Activated naive CD4-positive, alpha-beta T cell treated with anti-CD3 and anti-CD28 coated beads, Interleukin-2, amount 50 U/mL, for 72 hours (primary cell): ENCODE measurements around the gene ADGRD1. TPM values are rescaled to one million over a fixed set of nuclear protein-coding genes. Genes with fewer than 3 reads are reported as not detected.
"Not testable (repeated sequence)": the region's sequence is repeated elsewhere in the genome, so short reads cannot be mapped to it uniquely, and the experiment has no call there.

Experiments
- ATAC-seq, 2 donors: fragments of 150-1000 bp; cut with Tn5 transposase; 2 replicates each; pipeline ENCODE4 v1.10.0; 2021; ENCODE audit warnings: mild to moderate bottlenecking in 2 of 2, moderate library complexity in 2 of 2
- DNase-seq, 2 donors: peaks; one replicate each; pipeline ENCODE4 v3.0.0; 2021 to 2022; ENCODE audit warnings: low spot score in 2 of 2
- H3K27ac Mint-ChIP-seq, 2 donors: one replicate each; pipeline ENCODE4 v1.8.0; 2022; ENCODE audit warnings: mild to moderate bottlenecking in 2 of 2, mixed read lengths in 2 of 2
- H3K36me3 Mint-ChIP-seq, 2 donors: one replicate each; pipeline ENCODE4 v1.8.0; 2022; ENCODE audit warnings: mixed read lengths in 2 of 2
- H3K9me3 Mint-ChIP-seq, 2 donors: one replicate each; pipeline ENCODE4 v1.8.0; 2022; ENCODE audit warnings: mixed read lengths in 2 of 2
- total RNA-seq, 2 donors: library from RNA; stranded (reverse); gene quantifications; one replicate each; pipeline ENCODE4 v1.2.3, GENCODE V29; 2022

ADGRD1 gene
- total RNA-seq, 2 donors from 2014 or later, result 0.70 TPM; not detected in 1

DNA sequence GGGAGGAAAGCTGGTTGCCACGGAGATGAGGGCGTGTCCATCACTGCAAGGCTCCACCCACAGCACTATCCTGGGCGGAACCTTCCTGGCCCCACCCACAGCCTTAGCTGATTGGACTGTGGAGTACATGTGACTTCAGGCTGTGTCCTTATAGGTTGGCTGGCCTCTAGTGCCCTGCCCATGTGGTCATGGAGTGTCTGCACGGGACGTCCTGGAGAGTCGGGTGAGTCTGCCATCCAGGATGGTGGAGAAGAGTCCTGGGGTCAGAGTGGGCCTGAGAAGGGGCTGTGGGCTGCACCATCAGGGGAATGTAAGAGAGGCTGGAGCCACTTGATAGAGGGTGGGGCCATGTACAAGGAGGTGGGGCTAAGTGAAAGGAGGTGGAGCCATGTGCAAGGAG, 117.0 kb downstream of the ADGRD1 start:
- H3K9me3 Mint-ChIP-seq, H3K36me3 Mint-ChIP-seq, H3K27ac Mint-ChIP-seq: not testable (repeated sequence)
- ATAC-seq, result peak; percentile 43 to 58
- peak in 1 of 2 donors; percentile 41 for DNase-seq

- not testable (repeated sequence) for H3K27ac Mint-ChIP-seq, H3K9me3 Mint-ChIP-seq, H3K36me3 Mint-ChIP-seq
- DNase-seq (peak in 1 of 2 donors; percentile 45), ATAC-seq (peak in 1 of 2 donors; percentile 28)
These were observed 117.6 kb downstream of the ADGRD1 start for GRCh38 chr12:131071234-131071820.

GRCh38 chr12:131071950-131072349, 118.2 kb downstream of the ADGRD1 start:
- H3K27ac Mint-ChIP-seq, DNase-seq, H3K36me3 Mint-ChIP-seq, ATAC-seq, H3K9me3 Mint-ChIP-seq: not testable (repeated sequence)

GRCh38 chr12:131072451-131073230, 118.9 kb downstream of the ADGRD1 start:
- Mint-ChIP-seq H3K27ac (no peak overlapping the region), H3K9me3 (no peaks in the 10 kb centered on the region), H3K36me3 (no peaks in the 10 kb centered on the region)
- peak in 1 of 2 donors; percentile 50 for DNase-seq
- ATAC-seq, result no peak

DNA sequence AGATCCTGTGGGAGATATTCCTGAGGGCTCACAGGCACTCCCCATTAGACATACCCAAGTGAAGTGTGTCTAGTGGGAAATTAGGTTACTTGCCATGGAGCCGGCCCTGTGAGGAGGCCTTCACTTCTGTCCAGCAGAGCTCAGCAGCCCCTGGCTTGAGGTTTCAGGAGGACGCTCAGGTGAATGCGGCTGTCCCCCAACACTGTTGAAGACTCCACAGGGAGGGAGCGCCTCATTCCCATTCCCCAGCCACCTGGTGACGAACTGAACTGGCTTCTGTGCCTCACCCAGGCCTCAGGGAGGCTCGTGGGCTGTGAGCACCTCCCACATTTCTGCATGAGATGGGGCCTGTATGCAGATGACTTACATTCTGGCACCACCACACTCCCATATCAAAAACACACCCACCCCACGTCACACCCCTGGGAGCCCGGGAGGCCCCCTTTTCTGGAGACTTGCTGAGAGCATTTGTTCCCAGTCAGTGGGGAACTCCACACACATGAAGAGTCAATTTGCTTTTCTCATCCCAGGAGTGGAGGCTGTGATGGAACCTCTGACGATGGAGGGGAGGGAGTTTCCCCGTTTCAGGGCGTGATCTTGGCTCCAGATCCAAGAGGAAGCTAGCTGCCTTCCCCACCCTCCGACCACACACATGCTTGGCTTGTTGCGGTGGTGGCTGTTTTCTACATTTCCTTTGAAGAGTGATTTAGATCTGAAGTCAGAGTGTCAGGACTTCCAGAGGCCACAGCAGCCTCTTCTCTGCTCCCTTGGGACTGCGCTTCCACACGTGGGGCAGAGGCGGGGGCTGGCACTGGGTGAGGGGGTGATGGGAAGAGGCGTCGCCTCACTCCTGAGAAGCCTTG, 120.7 kb downstream of the ADGRD1 start:
- Mint-ChIP-seq H3K27ac (no peak overlapping the region), H3K9me3 (no peaks in the 10 kb centered on the region), H3K36me3 (no peaks in the 10 kb centered on the region)
- ATAC-seq, result no peak
- peak in 1 of 2 donors; percentile 25 for DNase-seq

DNA sequence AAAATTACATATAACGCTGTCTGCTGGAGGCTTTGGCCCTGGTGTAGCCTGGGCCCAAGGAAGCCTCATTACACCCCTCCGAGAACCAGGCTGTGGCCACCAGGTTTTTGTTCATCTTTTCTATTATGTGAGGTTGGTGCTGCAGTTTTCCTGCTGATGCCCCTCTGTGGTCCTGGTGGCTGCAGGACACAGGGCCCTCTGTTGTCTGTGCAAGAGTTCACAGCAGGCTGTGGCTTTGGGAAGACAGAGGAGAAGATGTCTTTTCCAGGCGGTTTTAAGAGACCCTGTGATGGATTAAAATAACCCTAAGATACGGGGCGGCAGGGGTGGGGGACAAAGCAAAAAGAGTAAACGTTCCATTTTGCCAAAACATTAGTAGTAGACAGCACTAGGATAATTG, 121.5 kb downstream of the ADGRD1 start:
- Mint-ChIP-seq H3K36me3 (no peaks in the 10 kb centered on the region), H3K9me3 (no peaks in the 10 kb centered on the region), H3K27ac (no peak overlapping the region)
- no peak for ATAC-seq
- peak in 1 of 2 donors; percentile 23 for DNase-seq

DNA sequence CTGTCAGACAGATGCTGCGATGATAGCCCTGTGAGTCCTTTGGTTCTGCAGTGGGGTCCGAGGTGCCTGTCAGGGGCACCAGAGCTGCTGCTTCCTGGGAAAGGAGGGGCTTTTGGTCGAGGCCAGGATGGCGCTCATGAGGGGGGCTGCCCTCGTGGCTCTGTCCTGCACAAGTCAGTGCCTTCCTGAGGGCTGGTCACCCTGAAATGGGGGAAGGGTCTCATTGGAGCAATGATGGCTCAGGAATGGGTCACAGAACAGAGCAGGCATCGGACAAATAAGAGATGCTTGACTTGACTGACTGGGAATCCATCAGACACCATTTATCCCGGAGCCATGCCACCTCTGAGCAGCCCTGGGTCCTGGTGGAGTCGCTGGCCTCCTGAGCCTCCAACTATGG, 121.9 kb downstream of the ADGRD1 start:
- H3K36me3 Mint-ChIP-seq, result no peaks in the 10 kb centered on the region
- ATAC-seq, result no peak
- DNase-seq, result peak in 1 of 2 donors; percentile 34
- H3K27ac Mint-ChIP-seq, result no peak overlapping the region
- H3K9me3 Mint-ChIP-seq, result no peaks in the 10 kb centered on the region

DNA sequence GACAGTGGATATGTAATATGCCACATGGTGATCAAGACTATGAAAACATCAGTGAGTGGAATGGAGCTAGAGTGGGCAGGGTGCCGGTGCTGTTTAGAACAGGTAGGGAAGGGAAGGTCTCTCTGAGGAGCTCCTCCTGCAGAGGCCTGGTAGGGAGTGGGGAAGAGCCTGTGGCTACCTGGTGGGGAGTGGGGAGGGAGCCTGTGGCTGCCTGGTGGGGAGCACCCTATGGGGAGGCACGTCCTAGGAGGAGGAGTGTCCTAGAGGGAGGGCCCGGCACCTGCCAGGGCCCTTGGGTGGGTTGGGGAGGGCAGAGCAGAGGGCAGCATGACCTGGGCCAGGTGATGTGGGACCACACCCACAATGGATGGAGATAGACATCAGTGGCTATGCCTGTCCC, 122.6 kb downstream of the ADGRD1 start:
- no peak for ATAC-seq
- Mint-ChIP-seq H3K9me3 (no peaks in the 10 kb centered on the region), H3K36me3 (no peaks in the 10 kb centered on the region), H3K27ac (no peak overlapping the region)
- DNase-seq, result peak in 1 of 2 donors; percentile 42

DNA sequence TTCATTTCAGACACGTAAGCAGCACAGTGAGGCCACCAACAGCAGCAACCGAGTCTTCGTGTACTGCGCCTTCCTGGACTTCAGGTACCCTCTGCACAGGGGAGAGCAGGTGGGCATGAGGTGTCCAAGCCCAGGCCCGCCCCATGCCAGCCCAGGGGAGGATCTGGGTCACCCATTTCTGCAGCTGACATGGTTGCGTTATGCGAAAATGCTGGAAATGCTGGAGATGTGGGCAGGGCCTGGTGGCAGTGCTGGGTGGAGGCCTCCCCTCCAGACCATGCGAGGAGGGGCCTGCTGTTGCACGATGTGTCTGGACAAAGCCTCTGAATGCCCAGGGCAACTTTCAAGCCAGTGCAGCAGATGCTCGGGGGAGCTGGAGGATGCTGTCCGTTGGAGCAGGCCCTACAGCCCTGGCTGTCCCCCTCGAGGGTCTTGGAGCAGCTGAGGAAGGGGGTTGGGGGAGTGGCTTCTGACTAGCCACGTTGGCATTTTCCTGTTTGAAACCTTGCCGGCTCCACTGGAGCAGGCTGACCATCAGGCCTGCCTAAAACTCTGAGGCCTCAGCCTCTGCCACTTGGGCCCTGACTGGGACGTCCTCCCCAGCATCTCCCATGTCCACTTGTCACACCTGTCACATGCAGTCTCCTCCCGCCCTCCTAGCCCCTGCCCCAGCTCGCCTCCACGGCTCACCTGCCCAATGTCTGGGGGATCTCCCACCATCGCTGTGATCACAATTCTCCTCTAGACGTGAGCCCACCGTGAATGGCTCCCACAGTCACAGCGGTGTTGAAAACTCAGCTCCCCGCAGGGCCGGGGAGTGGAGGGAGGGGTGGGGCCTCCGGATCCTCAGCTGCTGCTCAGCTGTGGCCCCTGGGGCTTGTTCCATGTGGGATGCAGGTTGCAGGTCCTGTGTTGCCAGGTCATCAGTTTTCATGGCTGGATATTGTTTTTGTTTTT, 123.4 kb downstream of the ADGRD1 start:
- Mint-ChIP-seq H3K9me3 (no peaks in the 10 kb centered on the region), H3K36me3 (no peaks in the 10 kb centered on the region), H3K27ac (no peak overlapping the region)
- ATAC-seq (no peak), DNase-seq (peak in 1 of 2 donors; percentile 28)

DNA sequence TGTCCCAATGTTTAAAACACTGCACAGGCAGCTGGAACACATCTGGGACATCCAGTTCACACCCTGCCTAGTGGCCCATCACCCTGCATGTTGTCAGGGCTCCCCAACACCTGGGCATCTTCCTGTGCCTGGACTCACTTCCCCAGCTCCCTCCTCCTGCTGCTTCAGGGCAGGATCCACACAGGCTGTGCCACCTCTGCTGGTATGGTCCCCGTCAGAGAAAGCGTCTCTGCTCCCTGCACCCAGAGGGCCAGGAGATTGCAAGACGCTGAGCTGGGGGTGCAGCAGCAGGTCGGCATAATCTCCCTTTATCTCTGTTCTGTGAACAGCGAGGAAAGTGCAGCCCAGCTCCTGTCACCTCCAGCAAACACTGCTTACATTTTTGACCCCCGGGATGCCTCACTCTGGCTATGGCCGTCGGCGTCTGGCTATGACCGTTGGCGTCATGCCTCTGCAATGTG, 124.3 kb downstream of the ADGRD1 start:
- H3K36me3 Mint-ChIP-seq, result no peaks in the 10 kb centered on the region
- no peak overlapping the region for H3K27ac Mint-ChIP-seq
- ATAC-seq (no peak), DNase-seq (peak in 1 of 2 donors; percentile 14)
- H3K9me3 Mint-ChIP-seq, result no peaks in the 10 kb centered on the region

- peak in 1 of 2 donors; percentile 1 for DNase-seq
- ATAC-seq, result no peak
- Mint-ChIP-seq H3K27ac (no peak overlapping the region), H3K36me3 (no peaks in the 10 kb centered on the region), H3K9me3 (no peaks in the 10 kb centered on the region)
These were observed 128.8 kb downstream of the ADGRD1 start for GRCh38 chr12:131082290-131083194.

GRCh38 chr12:131084341-131085011, 130.8 kb downstream of the ADGRD1 start:
- ATAC-seq (no peak), DNase-seq (peak in 1 of 2 donors; percentile 31)
- Mint-ChIP-seq H3K36me3 (no peaks in the 10 kb centered on the region), H3K9me3 (no peaks in the 10 kb centered on the region), H3K27ac (no peak overlapping the region)

DNA sequence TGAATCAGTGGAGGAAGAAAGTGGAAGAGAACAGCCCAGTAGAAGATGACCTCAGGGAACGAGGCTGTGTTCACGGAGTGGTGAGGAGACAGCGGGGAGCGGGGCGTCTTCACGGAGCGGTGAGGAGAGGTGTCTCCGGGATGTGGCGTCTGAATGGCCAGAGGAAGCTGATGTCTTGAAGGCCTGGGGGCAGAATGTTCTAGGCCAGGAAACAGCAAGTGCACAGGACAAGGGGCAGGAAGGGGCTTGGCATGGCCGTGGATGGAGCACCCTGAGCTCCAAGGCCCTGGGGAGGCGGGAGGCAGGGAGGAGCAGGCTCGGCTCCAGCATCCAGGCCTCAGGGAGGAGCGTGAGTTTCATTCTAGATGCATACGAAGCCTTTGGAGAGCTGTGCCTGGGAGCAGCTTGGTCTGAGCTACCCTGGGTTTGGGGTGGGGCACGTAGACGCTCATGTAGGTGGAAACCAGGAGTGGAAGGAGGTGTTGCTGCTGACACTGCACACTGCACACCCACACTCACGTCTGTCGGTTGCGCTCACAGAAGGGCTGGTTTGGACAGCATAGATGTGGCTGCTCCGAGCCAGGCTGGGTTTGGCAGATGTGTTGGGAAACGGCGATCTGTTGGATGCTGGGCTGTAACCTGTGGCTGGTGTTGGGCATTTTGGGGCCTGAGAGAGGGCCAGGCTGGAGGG, 131.6 kb downstream of the ADGRD1 start:
- ATAC-seq (no peak), DNase-seq (peak in 1 of 2 donors; percentile 35)
- no peaks in the 10 kb centered on the region for H3K36me3 Mint-ChIP-seq
- no peak overlapping the region for H3K27ac Mint-ChIP-seq
- no peaks in the 10 kb centered on the region for H3K9me3 Mint-ChIP-seq
